Common myeloid progenitor, CD34-positive (primary cell): Measurements from ENCODE around the gene DQX1.

Source experiments
- CTCF ChIA-PET: fragments of 350-600 bp; sonication (Branson Sonifier 250); formaldehyde crosslinking; loops from one replicate; lab custom pipeline; 2021; ENCODE audit warnings: antibody characterized with exemption; lab: Charles Lee
- POLR2A ChIA-PET: fragments of 350-600 bp; sonication (Branson Sonifier 250); formaldehyde crosslinking; loops from one replicate; lab custom pipeline; 2021; ENCODE audit warnings: antibody characterized with exemption; lab: Charles Lee
- DNase-seq, 3 donors: peaks; one replicate each; pipeline versions ENCODE4 v3.0.0 to v3.0.0-alpha.2; 2013
- H3K27ac ChIP-seq, 2 experiments: 1 replicate in 1 of 2; 2 replicates in 1 of 2; pipeline ENCODE4 v1.7.0; 2013; ENCODE audit warnings: inconsistent platforms in 2 of 2, low read length in 2 of 2, mild to moderate bottlenecking in 2 of 2, low read depth in 1 of 2, moderate library complexity in 1 of 2; ENCODE audit not compliant: severe bottlenecking in 2 of 2, insufficient read depth in 1 of 2, poor library complexity in 1 of 2
- H3K27me3 ChIP-seq, 5 experiments: replicated peaks in 2 of 5; 1 replicate in 3 of 5; 2 replicates in 2 of 5; pipeline versions ENCODE4 v1.6.1 to v1.7.0; 2013; ENCODE audit warnings: low read length in 4 of 5, mild to moderate bottlenecking in 2 of 5, moderate library complexity in 2 of 5, inconsistent platforms in 1 of 5; ENCODE audit not compliant: insufficient read depth in 5 of 5, control insufficient read depth in 4 of 5
- H3K36me3 ChIP-seq, 4 experiments: 1 replicate in 2 of 4; 2 replicates in 2 of 4; pipeline versions ENCODE4 v1.6.1 to v1.7.0; 2013; ENCODE audit warnings: low read length in 3 of 4, control low read depth in 1 of 4, mild to moderate bottlenecking in 1 of 4; ENCODE audit not compliant: control insufficient read depth in 4 of 4, insufficient read depth in 4 of 4
- H3K4me1 ChIP-seq, 4 experiments: 1 replicate in 3 of 4; 2 replicates in 1 of 4; pipeline versions ENCODE4 v1.6.1 to v1.7.1; 2013; ENCODE audit warnings: low read length in 3 of 4, mild to moderate bottlenecking in 3 of 4, control low read depth in 1 of 4, inconsistent platforms in 1 of 4, moderate library complexity in 1 of 4; ENCODE audit not compliant: control insufficient read depth in 4 of 4, insufficient read depth in 4 of 4; ENCODE audit errors: control extremely low read depth in 1 of 4
- H3K4me3 ChIP-seq, 7 experiments: 1 replicate in 4 of 7; 2 replicates in 3 of 7; pipeline versions ENCODE4 v1.5.1 to v1.7.0; 2013; ENCODE audit warnings: mild to moderate bottlenecking in 7 of 7, low read length in 6 of 7, moderate library complexity in 6 of 7, inconsistent platforms in 2 of 7, low read depth in 2 of 7, control low read depth in 1 of 7; ENCODE audit not compliant: insufficient read depth in 4 of 7, control insufficient read depth in 1 of 7; ENCODE audit errors: extremely low read depth in 1 of 7
- H3K9me3 ChIP-seq, 5 experiments: 1 replicate in 4 of 5; 2 replicates in 1 of 5; pipeline versions ENCODE4 v1.6.1 to v1.7.1; 2013; ENCODE audit warnings: low read length in 4 of 5, mild to moderate bottlenecking in 2 of 5, inconsistent platforms in 1 of 5, low read depth in 1 of 5, moderate library complexity in 1 of 5; ENCODE audit not compliant: control insufficient read depth in 4 of 5, insufficient read depth in 2 of 5; ENCODE audit errors: control extremely low read depth in 1 of 5
- WGBS: methylation state at CpG from one replicate; pipeline ENCODE4 v1.1.5; 2013; ENCODE audit not compliant: insufficient coverage; 5-methylcytosine and 5-hydroxymethylcytosine counted together

Gene DQX1

GRCh38 chr2:74560591-74560990, 34.6 kb upstream of the DQX1 start:
- 69% methylated on average over 3 of the region's 6 CpGs for WGBS
- Histone ChIP-seq H3K4me3 (no peak overlapping the region), H3K36me3 (peaks cover 0 to 27% (median 11%) of the 10 kb centered on the region in 4 experiments), H3K27ac (no peak overlapping the region), H3K4me1 (peaks cover 0 to 66% (median 23%) of the 10 kb centered on the region in 4 experiments), H3K27me3 (no peaks in the 10 kb centered on the region), H3K9me3 (no peaks in the 10 kb centered on the region)
- ChIA-PET CTCF (interaction anchor here (0.8 to 6.1 kb wide), 2 partner anchors 15 to 29 kb away, joined by 3 to 35 read pairs; no protein-coding TSS in a partner anchor), POLR2A (no interaction called here)
- no peak for DNase-seq

GRCh38 chr2:74559912-74560311, 33.9 kb upstream of the DQX1 start:
- Histone ChIP-seq H3K4me1 (peaks cover 0 to 69% (median 29%) of the 10 kb centered on the region in 4 experiments), H3K27me3 (no peaks in the 10 kb centered on the region), H3K36me3 (peaks cover 0 to 28% (median 11%) of the 10 kb centered on the region in 4 experiments), H3K27ac (no peak overlapping the region), H3K4me3 (no peak overlapping the region), H3K9me3 (no peaks in the 10 kb centered on the region)
- no peak for DNase-seq
- ChIA-PET POLR2A (no interaction called here), CTCF (interaction anchor here (0.7 to 6.1 kb wide), 5 partner anchors 8 to 28 kb away, joined by 3 to 35 read pairs (median 23); no protein-coding TSS in a partner anchor)
- 93% methylated on average over 3 of the region's 5 CpGs for WGBS

- Histone ChIP-seq H3K4me3 (no peak overlapping the region), H3K9me3 (no peaks in the 10 kb centered on the region), H3K36me3 (peaks cover 0 to 28% (median 11%) of the 10 kb centered on the region in 4 experiments), H3K27me3 (no peaks in the 10 kb centered on the region), H3K4me1 (peaks cover 0 to 74% (median 33%) of the 10 kb centered on the region in 4 experiments), H3K27ac (no peak overlapping the region)
- ChIA-PET POLR2A (interaction anchor here (1.3 kb wide), 1 partner anchor 8 kb away, joined by 3 read pairs; no protein-coding TSS in a partner anchor), CTCF (interaction anchor here (0.5 to 6.1 kb wide), 8 partner anchors 10 to 95 kb away, joined by 3 to 35 read pairs (median 5); no protein-coding TSS in a partner anchor)
- DNase-seq, result no peak
- 98% methylated on average over 5 of the region's 7 CpGs for WGBS
These were observed 32.5 kb upstream of the DQX1 start for GRCh38 chr2:74558284-74559230.

GRCh38 chr2:74556831-74557370, 30.9 kb upstream of the DQX1 start:
- no peaks in the 10 kb centered on the region for H3K9me3 ChIP-seq
- peaks cover 0 to 81% (median 38%) of the 10 kb centered on the region in 4 experiments for H3K4me1 ChIP-seq
- no peak overlapping the region for H3K27ac ChIP-seq
- no peak overlapping the region for H3K4me3 ChIP-seq
- peaks cover 0 to 28% (median 11%) of the 10 kb centered on the region in 4 experiments for H3K36me3 ChIP-seq
- DNase-seq, result no peak
- no peaks in the 10 kb centered on the region for H3K27me3 ChIP-seq
- POLR2A ChIA-PET, result interaction anchor here (1.3 kb wide), 1 partner anchor 10 kb away, joined by 3 read pairs; no protein-coding TSS in a partner anchor
- CTCF ChIA-PET, result interaction anchor here (1.1 to 6.1 kb wide), 5 partner anchors 11 to 31 kb away, joined by 3 to 35 read pairs (median 23); no protein-coding TSS in a partner anchor
- 100% methylated on average over 3 of the region's 6 CpGs for WGBS

- Histone ChIP-seq H3K36me3 (peaks cover 0 to 29% (median 11%) of the 10 kb centered on the region in 4 experiments), H3K9me3 (no peaks in the 10 kb centered on the region), H3K27me3 (no peaks in the 10 kb centered on the region), H3K4me3 (peak overlapping the region in 3 of 7 experiments; percentile 93 to 97 (median 96)), H3K27ac (no peak overlapping the region), H3K4me1 (peaks cover 0 to 77% (median 39%) of the 10 kb centered on the region in 4 experiments)
- POLR2A ChIA-PET, result no interaction called here
- DNase-seq, result peak in 1 of 3 donors; percentile 48
- 94% methylated on average over 11 of the region's 14 CpGs for WGBS
- CTCF ChIA-PET, result interaction anchor here (4.8 to 6.1 kb wide), 2 partner anchors 20 to 32 kb away, joined by 35 read pairs; no protein-coding TSS in a partner anchor
These were observed 30.1 kb upstream of the DQX1 start for GRCh38 chr2:74556159-74556558.

- ChIA-PET CTCF (interaction anchor here (4.8 to 6.1 kb wide), 2 partner anchors 20 to 32 kb away, joined by 35 read pairs; no protein-coding TSS in a partner anchor), POLR2A (interaction anchor here (2.4 kb wide), 1 partner anchor 17 kb away, joined by 9 read pairs; no protein-coding TSS in a partner anchor)
- DNase-seq, result no peak
- H3K4me3 ChIP-seq, result peak overlapping the region; percentile 65 to 98 (median 93)
- peaks cover 0 to 31% (median 11%) of the 10 kb centered on the region in 4 experiments for H3K36me3 ChIP-seq
- H3K27me3 ChIP-seq, result no peaks in the 10 kb centered on the region
- no peak overlapping the region for H3K27ac ChIP-seq
- no peaks in the 10 kb centered on the region for H3K9me3 ChIP-seq
- peaks cover 0 to 76% (median 38%) of the 10 kb centered on the region in 4 experiments for H3K4me1 ChIP-seq
- 53% methylated on average over 16 of the region's 17 CpGs for WGBS
These were observed 29.6 kb upstream of the DQX1 start for GRCh38 chr2:74555610-74556103.
